HG03045 (cell line): ENCODE measurements around the gene MRPS9.

Experiments
- ATAC-seq: cut with Tn5 transposase; IDR thresholded peaks from one replicate; pipeline ENCODE4 v1.9.1; 2021; ENCODE audit warnings: mild to moderate bottlenecking, moderate library complexity; ENCODE audit not compliant: unreplicated experiment

MRPS9 gene

GRCh38 chr2:105117565-105117964, 79.7 kb downstream of the MRPS9 start:
- no peak for ATAC-seq

DNA sequence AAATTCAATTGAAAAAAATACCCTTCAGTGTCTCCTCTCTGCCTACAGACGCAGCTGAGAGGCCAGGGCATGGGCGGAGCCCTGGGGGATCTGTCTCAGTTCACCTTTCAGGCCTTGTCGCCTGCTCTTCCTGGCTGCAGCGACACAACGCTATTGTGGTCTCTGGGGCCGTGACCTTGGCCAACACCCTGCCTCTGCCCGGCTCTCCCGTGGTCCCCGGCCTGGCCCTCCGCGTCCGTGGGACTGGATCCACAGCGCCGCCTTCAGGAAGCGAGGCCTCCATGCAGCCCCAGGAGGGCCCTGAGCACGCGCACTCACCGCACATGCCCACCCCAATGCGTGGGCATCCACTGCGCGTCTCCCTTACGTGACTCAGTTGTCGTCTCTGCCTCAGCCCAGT, 81.1 kb downstream of the MRPS9 start:
- no peak for ATAC-seq

DNA sequence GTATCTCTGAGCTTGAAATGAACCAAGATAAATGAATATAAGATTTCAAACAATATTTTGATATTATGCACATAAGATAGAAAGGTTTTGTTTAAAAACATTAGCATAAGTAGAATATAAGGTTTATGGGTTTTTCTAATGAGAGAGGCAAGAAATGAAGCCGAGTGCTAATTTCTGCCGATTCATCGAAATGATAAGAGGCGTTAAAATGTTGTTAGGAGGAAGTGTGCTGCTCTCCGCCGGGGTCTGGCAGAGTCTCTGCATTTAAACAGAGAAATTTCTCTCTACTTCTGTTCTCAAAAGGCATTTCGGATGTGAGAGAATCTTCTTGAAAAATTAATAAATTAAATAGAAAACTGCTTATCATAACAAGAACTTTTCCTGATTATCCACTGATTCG, 83.6 kb downstream of the MRPS9 start:
- no peak for ATAC-seq

DNA sequence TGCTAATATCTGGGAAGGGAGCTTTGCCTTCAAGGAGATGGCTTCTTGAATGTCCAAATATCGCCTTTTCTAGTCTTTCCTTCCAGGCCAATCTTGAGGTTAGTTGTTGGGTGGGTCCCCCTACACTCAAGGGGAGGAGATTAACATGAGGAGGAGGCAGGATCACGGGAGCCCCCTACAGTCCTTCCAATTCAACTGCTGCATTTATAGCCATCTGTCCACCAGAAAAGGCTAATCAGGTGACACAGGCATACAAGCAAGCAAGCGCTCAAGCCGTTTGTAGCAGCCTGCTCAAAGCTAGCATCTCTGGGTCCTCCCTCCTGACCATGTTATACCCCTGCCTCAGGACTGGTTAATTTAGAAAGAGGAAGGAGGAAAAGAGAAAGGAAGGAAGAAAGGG, 87.6 kb downstream of the MRPS9 start:
- no peak for ATAC-seq

GRCh38 chr2:105125920-105126319, 88.1 kb downstream of the MRPS9 start:
- no peak for ATAC-seq

GRCh38 chr2:105126336-105126735, 88.5 kb downstream of the MRPS9 start:
- ATAC-seq: no peak

DNA sequence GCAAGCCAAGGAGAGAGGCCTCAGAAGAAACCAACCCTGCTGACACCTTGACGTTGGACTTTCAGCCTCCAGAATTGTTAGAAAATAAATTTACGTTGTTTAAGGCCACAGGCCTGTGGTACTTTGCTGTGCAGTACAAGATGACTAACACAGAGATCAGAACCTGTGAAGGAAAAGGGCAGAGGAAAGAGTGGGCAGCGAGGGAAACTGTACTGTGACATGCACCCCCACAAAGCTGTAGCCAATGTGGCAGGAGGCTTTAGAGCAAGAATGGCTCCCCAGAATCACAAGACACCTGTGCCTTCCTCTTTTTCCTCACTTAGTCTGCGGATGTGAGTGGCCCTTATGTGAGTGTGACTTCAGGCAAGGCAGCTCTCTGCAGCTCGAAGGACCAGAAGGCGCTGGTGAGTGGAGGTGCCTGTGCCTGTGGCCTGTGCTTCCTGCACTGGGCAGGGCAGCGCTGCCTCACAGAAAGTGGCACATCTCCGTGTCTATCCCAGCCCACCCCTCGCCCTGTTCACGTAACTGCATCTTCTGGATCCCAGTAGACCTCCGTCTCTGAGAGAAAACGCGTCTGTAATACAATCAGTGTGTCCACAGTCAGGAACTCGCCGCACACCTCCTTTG, 89.5 kb downstream of the MRPS9 start:
- no peak for ATAC-seq

DNA sequence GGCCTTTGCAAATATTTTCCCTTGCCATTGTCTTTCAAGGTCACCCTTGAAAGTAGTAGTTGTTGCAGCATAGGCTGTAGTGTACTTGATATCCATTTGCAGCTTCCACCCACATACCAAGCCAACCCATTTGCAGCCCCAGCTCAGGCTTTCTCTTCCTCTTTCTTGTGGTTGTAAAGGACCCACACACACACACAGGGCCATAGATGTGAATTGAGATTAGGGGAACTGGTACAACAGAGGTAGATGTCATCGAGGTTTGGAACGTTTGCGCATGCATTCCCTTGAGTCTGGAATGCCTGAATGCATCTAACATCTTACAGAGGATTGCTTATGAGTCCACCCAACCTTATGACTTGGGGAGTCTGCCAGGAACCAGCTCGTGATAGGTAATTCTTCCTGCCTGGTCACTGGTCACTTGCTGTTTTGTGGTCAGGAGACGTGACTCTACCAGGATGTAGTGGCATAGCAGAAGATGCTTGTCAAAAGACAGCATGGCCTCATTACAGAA, 91.9 kb downstream of the MRPS9 start:
- peak; percentile 90 for ATAC-seq

DNA sequence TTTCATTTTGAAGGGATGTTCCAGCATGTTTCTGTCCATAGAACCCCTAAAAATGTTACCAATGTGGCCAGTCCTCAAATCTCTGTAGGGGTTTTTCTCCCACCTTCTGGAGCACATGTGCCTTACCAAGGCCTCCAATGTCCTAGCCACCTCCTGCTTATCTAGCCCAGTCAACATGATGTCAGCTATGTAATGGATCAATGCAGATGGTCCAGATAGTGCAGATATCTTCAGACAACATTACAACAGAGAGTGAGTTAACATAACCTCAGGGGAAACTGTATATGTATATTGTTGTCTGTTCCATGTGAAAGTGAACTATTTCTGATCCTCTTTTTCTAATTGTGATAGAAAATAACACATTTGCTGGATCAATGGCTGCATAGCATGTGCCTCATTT, 92.7 kb downstream of the MRPS9 start:
- ATAC-seq: no peak

- ATAC-seq: no peak
Measured at GRCh38 chr2:105134081-105134480, 96.2 kb downstream of the MRPS9 start.

GRCh38 chr2:105135436-105135835, 97.6 kb downstream of the MRPS9 start:
- no peak for ATAC-seq

DNA sequence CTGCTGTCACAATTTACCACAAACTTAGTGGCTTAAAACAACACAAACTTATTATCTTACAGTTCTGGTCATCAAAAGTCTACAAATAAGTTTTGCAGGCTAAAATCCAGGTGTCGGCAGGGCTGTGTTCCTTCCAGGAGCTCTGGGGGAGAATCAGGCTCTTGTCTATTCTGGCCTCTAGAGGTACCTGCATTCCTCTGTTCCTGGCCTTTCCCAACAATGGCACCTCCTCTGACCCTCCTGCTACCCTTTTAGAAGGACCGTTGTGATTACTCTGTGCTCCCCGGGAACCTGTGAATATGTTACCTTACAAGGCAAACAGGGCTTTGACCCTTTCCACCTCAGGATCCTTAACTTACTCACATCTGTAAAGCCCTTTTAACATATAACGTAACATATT, 98.5 kb downstream of the MRPS9 start:
- no peak for ATAC-seq

- no peak for ATAC-seq
Measured at GRCh38 chr2:105138643-105139042, 100.8 kb downstream of the MRPS9 start.

DNA sequence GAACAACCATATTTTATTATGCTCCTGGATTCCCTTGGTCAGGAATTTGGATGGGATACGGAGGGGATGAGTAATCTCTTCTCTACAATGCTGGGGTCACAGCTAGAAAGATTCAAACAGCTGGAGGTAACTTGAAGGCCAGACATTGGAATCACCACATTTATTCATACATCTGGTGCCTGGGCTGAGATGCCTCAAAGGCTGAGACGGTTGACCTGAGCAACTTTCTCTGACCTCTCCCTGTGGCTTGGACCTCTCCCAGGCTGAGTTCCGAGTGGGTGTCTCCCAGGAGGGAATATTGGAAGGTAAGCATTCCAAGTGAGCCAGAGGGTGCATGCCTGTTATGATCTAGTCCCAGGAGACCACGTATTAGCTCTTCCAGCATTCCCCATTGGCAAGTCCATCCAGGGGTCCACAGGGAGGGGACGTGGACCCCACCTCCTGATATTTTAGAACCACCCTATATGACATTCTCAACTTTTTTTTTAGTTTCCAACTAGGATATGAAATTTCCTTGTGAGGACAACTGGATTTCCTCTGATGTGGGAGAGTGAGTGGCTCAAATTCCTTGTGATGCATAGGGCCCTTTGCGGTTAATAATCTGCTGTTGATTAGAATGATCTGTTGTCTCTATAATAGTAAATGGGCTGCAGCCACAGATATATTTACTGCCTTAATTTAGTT, 101.8 kb downstream of the MRPS9 start:
- ATAC-seq: no peak

GRCh38 chr2:105140240-105140568, 102.3 kb downstream of the MRPS9 start:
- no peak for ATAC-seq

- no peak for ATAC-seq
Measured at GRCh38 chr2:105141099-105141614, 103.3 kb downstream of the MRPS9 start.

- ATAC-seq: no peak
Measured at GRCh38 chr2:105142239-105142638, 104.4 kb downstream of the MRPS9 start.

GRCh38 chr2:105143094-105143466, 105.2 kb downstream of the MRPS9 start:
- ATAC-seq: no peak

DNA sequence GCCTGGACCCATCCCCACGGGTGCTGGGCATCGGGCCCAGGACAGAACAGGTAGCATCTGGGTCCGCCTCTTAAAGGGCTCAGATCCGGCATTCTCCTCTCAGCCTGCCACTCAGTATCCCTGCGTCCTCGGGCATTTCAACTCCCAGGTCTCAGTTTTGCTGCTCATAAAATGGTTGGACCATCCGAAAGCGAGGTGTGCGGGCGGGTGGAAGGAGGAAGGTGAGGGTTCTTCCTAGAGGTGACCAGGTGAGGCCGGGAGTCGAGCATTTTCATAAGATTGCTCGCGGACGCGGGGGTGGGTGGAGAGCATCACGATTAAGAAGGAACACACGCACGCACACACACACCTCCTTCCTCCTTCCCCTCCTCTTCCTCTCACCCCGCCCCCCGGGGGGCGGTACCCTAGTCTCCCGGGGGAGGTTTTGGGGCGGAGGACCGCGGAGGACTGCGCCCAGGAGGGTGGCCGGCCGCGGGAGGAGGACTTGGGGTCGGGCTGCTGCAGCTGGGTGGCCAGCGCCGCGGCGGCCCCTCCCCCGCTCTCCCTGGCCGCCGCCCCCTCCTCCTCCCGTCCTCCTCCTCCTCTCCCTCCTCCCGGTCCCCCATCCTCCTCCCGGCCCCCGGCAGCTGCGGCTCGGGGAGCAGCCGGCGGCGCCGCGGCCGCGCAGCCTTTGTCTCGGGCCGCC, 105.7 kb downstream of the MRPS9 start:
- no peak for ATAC-seq

DNA sequence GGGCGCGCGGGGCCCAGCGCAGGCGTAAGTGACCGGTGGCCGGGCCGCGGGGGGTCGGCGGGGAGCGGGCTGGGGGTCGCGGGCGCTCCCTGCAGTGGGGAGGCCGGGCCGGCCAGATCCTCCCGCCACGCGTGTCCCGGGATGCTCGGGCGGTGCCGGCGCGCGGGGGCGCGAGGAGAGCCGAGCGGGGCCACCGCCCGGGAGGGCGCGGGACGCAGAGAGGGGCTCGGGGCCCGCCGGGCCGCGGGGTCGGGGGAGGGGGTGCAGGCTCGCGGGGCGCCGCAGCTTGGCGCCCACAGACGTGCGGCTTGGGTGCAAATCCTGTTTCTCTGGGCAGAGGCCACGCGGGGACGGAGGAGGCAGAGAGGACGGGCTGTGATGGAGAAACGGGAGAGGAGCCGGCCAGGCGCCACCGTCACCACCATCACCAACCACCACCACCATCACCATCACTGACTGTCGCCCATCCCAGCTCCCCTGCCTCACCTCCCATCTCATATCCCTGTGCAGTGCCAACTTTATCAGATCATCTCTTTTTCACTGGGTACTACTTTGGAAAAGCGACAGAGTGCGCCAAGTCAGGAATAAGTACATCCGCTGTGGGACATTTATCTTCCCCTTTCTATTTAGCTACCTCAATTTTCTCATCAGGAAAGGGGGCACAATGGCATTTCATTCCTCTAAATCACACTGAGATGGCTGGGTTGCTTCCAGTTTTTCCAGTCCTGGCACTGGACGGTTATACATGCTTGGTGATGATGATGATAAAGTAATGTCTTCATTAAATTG, 106.5 kb downstream of the MRPS9 start:
- no peak for ATAC-seq

- no peak for ATAC-seq
Measured at GRCh38 chr2:105144941-105145300, 107.1 kb downstream of the MRPS9 start.
